B cell (primary cell): Measurements from ENCODE around the gene STARD9.

Source experiments
- CTCF ChIP-seq: fragments of 200-600 bp; IDR thresholded peaks from one replicate; pipeline ENCODE4 v1.8.0; 2022; ENCODE audit warnings: antibody characterized with exemption, mild to moderate bottlenecking
- EZH2 ChIP-seq: IDR thresholded peaks from 2 replicates; pipeline ENCODE4 v1.6.1; 2012; ENCODE audit warnings: borderline replicate concordance, low read depth, mild to moderate bottlenecking, moderate library complexity, low read length; ENCODE audit not compliant: insufficient read depth, poor library complexity, severe bottlenecking

DNA sequence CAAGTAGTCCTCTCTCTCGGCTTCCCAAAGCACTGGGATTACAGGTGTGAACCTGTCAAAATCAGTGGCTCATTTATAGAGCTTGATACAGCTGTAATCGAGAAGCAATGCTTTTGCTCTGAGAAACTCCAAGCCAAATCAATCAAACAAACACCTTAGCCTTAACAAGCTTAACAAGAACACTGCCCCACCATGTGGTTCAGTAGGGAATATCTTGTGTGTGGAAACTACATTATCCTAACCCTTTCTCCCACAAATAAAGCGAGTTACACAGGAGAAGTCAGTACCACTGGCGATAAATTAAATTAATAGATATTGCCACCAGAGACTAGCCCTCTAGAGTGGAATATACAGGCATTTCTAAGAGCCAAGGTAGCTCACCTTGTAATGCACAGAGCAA lies 147.7 kb downstream of the STARD9 start:
- TF ChIP-seq CTCF, result no peak
- no peak for TF ChIP-seq EZH2
